Measurements from ENCODE around the gene FGR.
A peak's percentile ranks its signal among the peaks of the same experiment; 100 is the strongest.

Gene FGR

GRCh38 chr1:27615346-27616192 lies 19.4 kb downstream of the FGR start:
- no peak for DNase-seq

GRCh38 chr1:27614625-27615344 lies 20.2 kb downstream of the FGR start:
- no peak for DNase-seq

GRCh38 chr1:27614043-27614624 lies 20.9 kb downstream of the FGR start:
- no peak for DNase-seq

- no peak for DNase-seq
These were observed 22.3 kb downstream of the FGR start for GRCh38 chr1:27612718-27613117.

GRCh38 chr1:27611450-27611849 lies 23.5 kb downstream of the FGR start:
- DNase-seq = no peak

- no peak for DNase-seq
These were observed 25.3 kb downstream of the FGR start for GRCh38 chr1:27609618-27610240.

GRCh38 chr1:27609210-27609555 lies 25.8 kb downstream of the FGR start:
- no peak for DNase-seq

GRCh38 chr1:27607239-27607804 lies 27.7 kb downstream of the FGR start:
- no peak for DNase-seq

- DNase-seq = no peak
These were observed 28.2 kb downstream of the FGR start for GRCh38 chr1:27606708-27607238.

GRCh38 chr1:27605796-27606707 lies 28.9 kb downstream of the FGR start:
- no peak for DNase-seq

GRCh38 chr1:27605300-27605766 lies 29.7 kb downstream of the FGR start:
- DNase-seq = no peak

GRCh38 chr1:27604579-27605299 lies 30.2 kb downstream of the FGR start:
- DNase-seq = no peak

- DNase-seq = peak; percentile 62
These were observed 31.1 kb downstream of the FGR start, which contains the start of gene AHDC1 for GRCh38 chr1:27603681-27604578. AHDC1 (minus strand) TSS chr1:27604144; CDS start chr1:27552115, 52,029 bp downstream.

GRCh38 chr1:27603309-27603680 lies 31.7 kb downstream of the FGR start:
- no peak for DNase-seq

- no peak for DNase-seq
These were observed 32.3 kb downstream of the FGR start for GRCh38 chr1:27602462-27603308.

GRCh38 chr1:27601771-27602461 lies 33.1 kb downstream of the FGR start:
- DNase-seq = no peak

- DNase-seq = no peak
These were observed 33.6 kb downstream of the FGR start for GRCh38 chr1:27601321-27601770.
